Stromal cell of bone marrow (primary cell): ENCODE results near the gene C2CD4C.
"Not testable (repeated sequence)": the region's sequence is repeated elsewhere in the genome, so short reads cannot be mapped to it uniquely, and the experiment has no call there.

ENCODE experiments used
- DNase-seq: peaks from one replicate; pipeline ENCODE4 v3.0.0-alpha.2; 2012; ENCODE audit warnings: low read depth

Gene C2CD4C, protein sequence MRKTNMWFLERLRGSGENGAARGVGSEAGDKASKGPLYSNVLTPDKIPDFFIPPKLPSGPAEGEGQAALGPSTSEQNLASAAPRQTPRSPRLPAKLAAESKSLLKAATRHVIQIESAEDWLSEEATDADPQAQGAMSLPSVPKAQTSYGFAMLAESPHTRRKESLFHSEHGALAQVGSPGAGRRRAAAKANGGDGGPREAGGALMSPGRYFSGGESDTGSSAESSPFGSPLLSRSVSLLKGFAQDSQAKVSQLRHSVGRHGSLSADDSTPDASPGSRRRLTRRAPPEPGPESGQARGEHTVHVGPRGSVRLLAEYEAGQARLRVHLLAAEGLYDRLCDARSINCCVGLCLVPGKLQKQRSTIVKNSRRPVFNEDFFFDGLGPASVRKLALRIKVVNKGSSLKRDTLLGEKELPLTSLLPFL

GRCh38 chr19:408902-409515 lies at the start of gene C2CD4C:
TSS of gene C2CD4C (minus strand) at chr19:409147. CDS start at chr19:408361, 786 bp downstream.
- DNase-seq, result no peak

GRCh38 chr19:458091-459042 lies 49.4 kb upstream of the C2CD4C start:
- DNase-seq, result no peak

DNA sequence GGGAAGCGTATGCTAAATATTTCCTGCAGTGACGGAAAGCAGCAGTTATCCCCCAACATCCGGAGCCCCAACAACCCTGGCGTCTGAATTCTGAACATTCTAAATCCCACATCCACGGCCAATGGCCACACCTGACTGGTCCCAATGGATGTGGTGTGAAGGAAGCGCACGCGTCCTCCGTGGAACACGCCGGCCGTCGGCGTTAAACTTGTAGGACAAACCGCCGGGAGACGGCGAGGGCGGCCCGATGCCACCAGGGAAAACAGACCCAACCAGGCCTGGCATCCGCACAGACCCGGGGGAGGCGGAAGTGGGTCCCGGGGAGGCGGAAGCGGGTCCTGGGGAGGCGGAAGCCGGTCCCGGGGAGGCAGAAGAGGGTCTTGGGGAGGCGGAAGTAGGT lies 48.7 kb upstream of the C2CD4C start:
- DNase-seq, result no peak

DNA sequence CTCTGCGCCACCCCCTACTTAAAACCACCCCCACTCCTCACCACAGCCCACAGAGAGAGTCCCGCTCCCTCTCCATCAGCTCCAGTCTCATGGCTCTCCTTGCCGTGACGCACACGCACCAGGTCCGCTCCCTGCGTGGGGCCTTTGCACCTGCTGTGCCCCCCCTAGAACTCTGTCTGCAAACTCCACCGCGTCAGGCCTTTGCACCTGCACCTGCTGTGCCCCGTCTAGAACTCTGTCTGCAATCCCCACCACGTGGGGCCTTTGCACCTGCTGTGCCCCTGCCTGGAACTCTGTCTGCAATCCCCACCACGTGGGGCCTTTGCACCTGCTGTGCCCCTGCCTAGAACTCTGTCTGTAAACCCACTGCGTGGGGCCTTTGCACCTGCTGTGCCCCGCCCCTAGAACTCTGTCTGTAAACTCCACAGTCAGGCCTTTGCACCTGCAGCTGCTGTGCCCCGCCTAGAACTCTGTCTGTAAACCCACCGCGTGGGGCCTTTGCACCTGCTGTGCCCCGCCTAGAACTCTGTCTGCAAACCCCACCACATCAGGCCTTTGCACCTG lies 47.7 kb upstream of the C2CD4C start:
- DNase-seq, result no peak

DNA sequence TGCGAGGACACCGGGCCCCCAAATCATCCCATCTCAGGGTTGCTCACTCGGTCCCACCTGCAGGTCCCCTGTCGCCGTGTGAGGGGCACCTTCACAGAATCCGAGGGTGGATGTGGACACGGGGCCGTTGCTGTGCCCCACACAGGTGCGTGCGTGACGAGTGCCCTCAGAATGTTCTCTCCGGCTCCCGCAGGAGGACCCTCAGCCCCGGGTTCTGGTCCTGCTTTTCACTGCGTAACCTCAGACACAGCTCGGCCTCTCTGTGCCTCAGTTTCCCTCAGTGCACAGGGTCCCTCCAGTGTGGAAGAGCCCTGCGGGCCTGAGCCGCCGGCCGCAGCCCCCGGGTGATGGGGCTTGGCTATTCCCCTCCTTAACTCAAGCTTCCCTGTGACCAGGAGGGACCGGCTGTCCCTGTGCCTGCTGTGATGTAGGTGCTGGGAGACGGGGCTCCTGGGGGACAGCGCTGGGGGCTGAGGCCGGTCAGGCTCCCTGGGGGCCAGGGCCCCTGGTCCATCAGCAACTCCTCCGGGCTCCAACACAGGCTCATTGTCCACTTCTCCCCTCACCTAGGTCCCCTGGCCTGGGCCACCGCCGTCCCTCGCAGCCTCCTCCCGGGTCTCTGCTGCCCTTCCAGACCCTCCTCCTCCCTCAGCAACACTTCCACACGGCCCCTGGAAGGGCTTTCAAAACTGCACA lies 47.1 kb upstream of the C2CD4C start:
- no peak for DNase-seq

DNA sequence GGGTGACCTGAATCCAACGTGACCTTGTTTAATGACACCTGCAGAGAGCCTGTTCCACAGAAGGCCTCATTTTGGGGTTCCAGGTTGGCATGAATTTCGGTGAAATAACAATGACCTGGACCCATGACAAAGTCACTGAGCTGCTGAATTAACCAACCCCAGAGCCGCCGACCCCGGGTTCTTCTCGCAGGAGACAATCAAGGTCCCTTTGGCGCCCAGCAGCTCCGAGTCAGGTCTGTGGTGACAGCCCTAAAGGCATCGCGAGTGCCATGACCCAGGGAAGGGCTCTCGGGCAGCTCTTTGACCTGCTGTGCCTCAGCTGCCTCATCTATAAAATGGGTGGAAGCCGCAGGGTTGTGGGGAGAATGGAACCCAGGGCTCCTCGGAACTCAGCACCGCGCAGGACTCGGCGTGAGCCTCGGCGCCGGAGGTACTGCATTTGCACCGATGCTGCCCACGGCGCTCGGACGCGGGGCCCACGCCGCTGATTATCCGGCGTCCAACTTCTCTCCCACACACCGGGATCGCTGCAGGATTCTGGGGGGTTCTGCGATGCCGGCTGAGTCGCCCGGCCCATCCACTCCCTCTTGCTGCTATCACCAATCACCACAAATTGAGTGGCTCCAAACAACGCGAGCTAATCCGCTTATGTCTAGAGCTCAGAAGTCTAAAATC lies 46.2 kb upstream of the C2CD4C start:
- DNase-seq, result no peak

- no peak for DNase-seq
Measured at GRCh38 chr19:453606-454005, 44.7 kb upstream of the C2CD4C start.

- DNase-seq, result no peak
Measured at GRCh38 chr19:452829-453228, 43.9 kb upstream of the C2CD4C start.

GRCh38 chr19:450912-451481 lies 42.0 kb upstream of the C2CD4C start:
- not testable (repeated sequence) for DNase-seq

DNA sequence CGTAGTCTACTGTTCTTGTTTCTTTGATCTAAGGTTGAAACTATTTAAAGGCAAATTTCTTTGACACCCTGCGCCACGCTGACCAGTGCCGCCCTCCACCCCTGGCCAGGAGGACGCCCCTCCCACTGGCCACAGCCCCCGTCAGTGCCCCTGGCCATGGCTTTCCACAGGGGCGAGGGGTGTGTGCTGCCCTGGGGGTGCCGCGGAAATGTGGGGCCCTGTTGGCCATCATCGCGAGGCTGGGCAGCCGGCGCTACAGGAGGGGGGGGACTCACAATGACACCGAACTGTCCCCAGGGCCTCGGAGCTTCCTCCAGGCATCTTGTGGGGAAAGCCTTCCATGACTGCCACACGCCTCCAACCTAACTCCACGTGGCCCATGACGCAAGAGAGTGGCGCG lies 41.0 kb upstream of the C2CD4C start:
- no peak for DNase-seq

DNA sequence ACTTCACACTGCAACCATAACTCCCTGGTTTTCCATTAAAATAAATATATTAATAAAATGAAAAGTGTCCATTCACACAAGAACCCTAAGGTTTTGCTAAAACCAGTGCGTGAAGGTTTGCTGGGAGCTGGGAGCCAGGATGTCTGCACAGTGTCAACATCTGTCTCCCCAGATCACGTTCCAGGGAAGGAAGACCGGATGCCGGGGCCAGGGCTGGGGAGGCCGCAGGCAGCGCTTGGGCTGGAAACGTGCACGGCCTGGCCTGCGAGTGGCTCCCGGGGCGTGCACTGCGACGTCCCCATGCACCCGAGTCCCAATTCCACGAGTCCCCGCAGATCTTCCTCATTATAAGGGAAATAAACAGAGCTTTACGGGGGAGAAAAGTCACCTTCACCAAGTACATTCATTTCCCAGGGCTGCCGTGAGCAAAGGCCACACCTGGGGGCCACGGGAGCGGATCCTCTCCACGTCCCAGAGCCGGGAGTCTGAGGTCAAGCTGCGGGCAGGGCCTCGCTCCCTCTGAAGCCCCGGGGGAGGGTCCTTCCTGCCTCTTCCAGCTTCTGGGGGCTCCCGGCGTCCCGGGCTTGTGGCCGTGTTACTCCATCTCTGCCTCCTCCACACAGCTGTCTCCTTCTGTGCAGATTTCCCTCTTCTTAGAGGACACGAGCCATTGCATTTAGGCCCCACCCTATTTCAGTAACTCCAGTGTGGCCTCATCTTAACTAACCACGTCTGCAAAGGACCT lies 39.0 kb upstream of the C2CD4C start:
- DNase-seq, result no peak

DNA sequence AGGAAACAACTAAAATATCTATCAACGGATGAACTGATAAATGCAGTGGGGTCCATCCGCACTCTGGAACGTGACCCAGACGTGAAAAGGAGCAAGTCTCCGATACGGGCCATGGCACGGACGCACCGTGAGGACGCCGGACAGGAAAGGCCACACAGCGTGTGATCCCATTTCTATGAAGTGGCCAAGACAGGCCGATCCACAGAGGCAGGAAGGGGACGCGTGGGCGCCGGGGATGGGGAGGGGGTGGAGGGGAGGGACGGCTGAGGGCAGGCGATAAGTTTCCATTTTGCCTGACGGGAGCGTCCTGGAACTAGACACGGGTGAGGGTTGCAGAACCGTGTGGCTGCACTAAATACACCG lies 38.1 kb upstream of the C2CD4C start:
- DNase-seq, result no peak

GRCh38 chr19:444677-445210 lies 35.8 kb upstream of the C2CD4C start:
- DNase-seq, result no peak

- DNase-seq, result no peak
Measured at GRCh38 chr19:443005-443404, 34.1 kb upstream of the C2CD4C start.

- no peak for DNase-seq
Measured at GRCh38 chr19:442085-442484, 33.1 kb upstream of the C2CD4C start.

GRCh38 chr19:441213-441836 lies 32.4 kb upstream of the C2CD4C start:
- no peak for DNase-seq

- DNase-seq, result no peak
Measured at GRCh38 chr19:440391-441212, 31.7 kb upstream of the C2CD4C start.

- DNase-seq, result no peak
Measured at GRCh38 chr19:439167-439900, 30.4 kb upstream of the C2CD4C start.
